K562 (cell line): Measurements from ENCODE around the gene GCNT1. TPM values are rescaled to one million over a fixed set of nuclear protein-coding genes. Genes with fewer than 3 reads are reported as not detected.

Experiments used
- BRF1 ChIP-seq: IDR thresholded peaks from 3 replicates; pipeline ENCODE4 v1.6.1; 2011; ENCODE audit warnings: borderline replicate concordance, mild to moderate bottlenecking; ENCODE audit not compliant: insufficient read length; ENCODE audit errors: extremely low read depth
- MEIS2 ChIP-seq: fragments of 450-650 bp; IDR thresholded peaks from 2 replicates; pipeline ENCODE4 v1.6.1; 2014; ENCODE audit warnings: mild to moderate bottlenecking; ENCODE audit not compliant: partially characterized antibody
- NCOR1 ChIP-seq: fragments of 450-650 bp; IDR thresholded peaks from 2 replicates; pipeline ENCODE4 v1.6.1; 2016; ENCODE audit warnings: mild to moderate bottlenecking, moderate library complexity
- PHF20 ChIP-seq: fragments of 450-650 bp; IDR thresholded peaks from 2 replicates; pipeline ENCODE4 v1.6.1; 2018; ENCODE audit not compliant: partially characterized antibody
- PYGO2 ChIP-seq: fragments of 450-650 bp; IDR thresholded peaks from 2 replicates; pipeline ENCODE4 v1.6.1; 2016; ENCODE audit warnings: mild to moderate bottlenecking, missing genetic modification characterization, moderate library complexity, missing compliant biosample characterization
- TARDBP ChIP-seq: fragments of 450-650 bp; IDR thresholded peaks from 2 replicates; pipeline ENCODE4 v1.6.1; 2016
- TCF3 ChIP-seq: sonication (generic); formaldehyde crosslinking; IDR thresholded peaks from 2 replicates; pipeline ENCODE4 v1.4.0; 2020; ENCODE audit warnings: mild to moderate bottlenecking, missing genetic modification reagents
- polyA plus RNA-seq, 8 experiments: library from polyadenylated mRNA; depleted of rRNA in 4 of 8; stranded (reverse) in 5 of 8; unstranded in 3 of 8; fragments of >200 nt; fragmentation: Nextera tagmentation in 2 of 8; fragmentation: Illumina TruSeq in 1 of 8; extraction: Ambion mirVana in 2 of 8; extraction: Trizol in 1 of 8; gene quantifications; 2 replicates each; pipeline versions ENCODE4 v1.2.1 to v1.2.3, GENCODE V29; 2011 to 2014; ENCODE audit warnings: inconsistent platforms in 1 of 8, missing spikeins in 1 of 8
- total RNA-seq, 7 experiments: library from RNA; depleted of rRNA in 6 of 7; stranded (reverse); fragments of >200 nt in 6 of 7; fragmentation: Illumina TruSeq in 2 of 7; extraction: Trizol in 2 of 7; gene quantifications; 2 replicates each; pipeline versions ENCODE4 v1.2.1 to v1.2.3, GENCODE V29; 2011 to 2021; ENCODE audit warnings: low replicate concordance in 1 of 7
- TF ChIP-seq, protein P1 (sequence below): fragments of 250-450 bp; sonication (Bioruptor Pico); IDR thresholded peaks from 2 replicates; pipeline ENCODE4 v1.5.0; 2022; ENCODE audit warnings: mild to moderate bottlenecking
- TF ChIP-seq, protein P2 (sequence below): IDR thresholded peaks from 2 replicates; pipeline ENCODE4 v1.6.1; 2011; ENCODE audit warnings: borderline replicate concordance, low read depth, mild to moderate bottlenecking, moderate library complexity, low read length; ENCODE audit not compliant: insufficient read depth, poor library complexity, severe bottlenecking
- TF ChIP-seq, protein P3 (sequence below): fragments of 450-650 bp; IDR thresholded peaks from 2 replicates; pipeline ENCODE4 v1.6.1; 2016; ENCODE audit warnings: low read depth, mild to moderate bottlenecking, moderate library complexity
- TF ChIP-seq, protein P4 (sequence below): fragments of 450-650 bp; IDR thresholded peaks from 2 replicates; pipeline ENCODE4 v1.6.1; 2016
- TF ChIP-seq, protein P5 (sequence below), 2 experiments: fragments of 450-650 bp; conservative IDR thresholded peaks; 2 replicates each; pipeline ENCODE4 v1.6.1; 2017; ENCODE audit warnings: mild to moderate bottlenecking in 2 of 2, moderate library complexity in 2 of 2

Gene GCNT1
- total and polyA plus RNA-seq, 9 of the 15 experiments (the other 6 are each of a cell fraction or from before 2014, with no cell fraction given), result 0.01 to 0.71 (median 0.10) TPM

DNA sequence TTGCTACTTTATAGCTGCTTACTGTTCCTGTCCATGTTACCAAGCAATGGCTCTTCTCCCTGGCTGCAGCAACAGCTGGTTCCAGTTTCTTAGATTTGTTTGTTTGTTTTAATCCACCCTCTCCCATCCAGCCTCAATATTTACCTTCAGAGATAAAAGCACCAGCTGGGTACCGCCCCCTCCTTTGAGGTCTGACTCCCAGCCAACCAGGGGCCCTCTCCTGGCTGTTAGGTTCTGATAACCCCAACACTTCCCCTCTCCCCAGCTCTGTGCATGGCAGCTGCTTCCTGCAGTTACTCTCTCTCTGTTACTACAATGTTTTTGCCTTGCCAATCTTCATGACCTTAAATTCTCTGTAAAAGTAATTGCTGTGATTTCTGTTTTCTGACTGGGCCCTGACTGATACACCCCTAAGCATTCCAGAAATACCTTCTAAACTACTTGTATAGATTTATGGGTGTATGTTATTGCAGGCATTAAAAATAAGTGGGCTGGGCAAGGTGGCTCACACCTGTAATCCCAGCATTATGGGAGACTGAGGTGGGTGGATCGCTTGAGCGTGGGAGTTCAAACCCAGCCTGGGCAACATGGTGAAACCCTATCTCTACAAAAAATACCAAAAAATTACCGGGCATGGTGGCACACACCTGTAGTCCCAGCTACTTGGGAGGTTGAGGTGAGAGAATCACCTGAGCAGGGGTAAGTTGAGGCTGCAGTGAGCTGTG is 2.6 kb upstream of the GCNT1 start (continued):
- TF ChIP-seq, protein P1, sequence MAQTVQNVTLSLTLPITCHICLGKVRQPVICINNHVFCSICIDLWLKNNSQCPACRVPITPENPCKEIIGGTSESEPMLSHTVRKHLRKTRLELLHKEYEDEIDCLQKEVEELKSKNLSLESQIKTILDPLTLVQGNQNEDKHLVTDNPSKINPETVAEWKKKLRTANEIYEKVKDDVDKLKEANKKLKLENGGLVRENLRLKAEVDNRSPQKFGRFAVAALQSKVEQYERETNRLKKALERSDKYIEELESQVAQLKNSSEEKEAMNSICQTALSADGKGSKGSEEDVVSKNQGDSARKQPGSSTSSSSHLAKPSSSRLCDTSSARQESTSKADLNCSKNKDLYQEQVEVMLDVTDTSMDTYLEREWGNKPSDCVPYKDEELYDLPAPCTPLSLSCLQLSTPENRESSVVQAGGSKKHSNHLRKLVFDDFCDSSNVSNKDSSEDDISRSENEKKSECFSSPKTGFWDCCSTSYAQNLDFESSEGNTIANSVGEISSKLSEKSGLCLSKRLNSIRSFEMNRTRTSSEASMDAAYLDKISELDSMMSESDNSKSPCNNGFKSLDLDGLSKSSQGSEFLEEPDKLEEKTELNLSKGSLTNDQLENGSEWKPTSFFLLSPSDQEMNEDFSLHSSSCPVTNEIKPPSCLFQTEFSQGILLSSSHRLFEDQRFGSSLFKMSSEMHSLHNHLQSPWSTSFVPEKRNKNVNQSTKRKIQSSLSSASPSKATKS, result no peak
- TF ChIP-seq TARDBP, result 0 out of 2 replicates have a peak, but pooled peaks have one; percentile 34
- TF ChIP-seq BRF1, result no peak
- TF ChIP-seq NCOR1, result peak; percentile 83
- TF ChIP-seq MEIS2, result peak; percentile 37
- TF ChIP-seq, protein P2, sequence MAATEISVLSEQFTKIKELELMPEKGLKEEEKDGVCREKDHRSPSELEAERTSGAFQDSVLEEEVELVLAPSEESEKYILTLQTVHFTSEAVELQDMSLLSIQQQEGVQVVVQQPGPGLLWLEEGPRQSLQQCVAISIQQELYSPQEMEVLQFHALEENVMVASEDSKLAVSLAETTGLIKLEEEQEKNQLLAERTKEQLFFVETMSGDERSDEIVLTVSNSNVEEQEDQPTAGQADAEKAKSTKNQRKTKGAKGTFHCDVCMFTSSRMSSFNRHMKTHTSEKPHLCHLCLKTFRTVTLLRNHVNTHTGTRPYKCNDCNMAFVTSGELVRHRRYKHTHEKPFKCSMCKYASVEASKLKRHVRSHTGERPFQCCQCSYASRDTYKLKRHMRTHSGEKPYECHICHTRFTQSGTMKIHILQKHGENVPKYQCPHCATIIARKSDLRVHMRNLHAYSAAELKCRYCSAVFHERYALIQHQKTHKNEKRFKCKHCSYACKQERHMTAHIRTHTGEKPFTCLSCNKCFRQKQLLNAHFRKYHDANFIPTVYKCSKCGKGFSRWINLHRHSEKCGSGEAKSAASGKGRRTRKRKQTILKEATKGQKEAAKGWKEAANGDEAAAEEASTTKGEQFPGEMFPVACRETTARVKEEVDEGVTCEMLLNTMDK, result no peak
- TF ChIP-seq, protein P3, sequence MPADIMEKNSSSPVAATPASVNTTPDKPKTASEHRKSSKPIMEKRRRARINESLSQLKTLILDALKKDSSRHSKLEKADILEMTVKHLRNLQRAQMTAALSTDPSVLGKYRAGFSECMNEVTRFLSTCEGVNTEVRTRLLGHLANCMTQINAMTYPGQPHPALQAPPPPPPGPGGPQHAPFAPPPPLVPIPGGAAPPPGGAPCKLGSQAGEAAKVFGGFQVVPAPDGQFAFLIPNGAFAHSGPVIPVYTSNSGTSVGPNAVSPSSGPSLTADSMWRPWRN, result peak; percentile 92
- TF ChIP-seq, protein P4, sequence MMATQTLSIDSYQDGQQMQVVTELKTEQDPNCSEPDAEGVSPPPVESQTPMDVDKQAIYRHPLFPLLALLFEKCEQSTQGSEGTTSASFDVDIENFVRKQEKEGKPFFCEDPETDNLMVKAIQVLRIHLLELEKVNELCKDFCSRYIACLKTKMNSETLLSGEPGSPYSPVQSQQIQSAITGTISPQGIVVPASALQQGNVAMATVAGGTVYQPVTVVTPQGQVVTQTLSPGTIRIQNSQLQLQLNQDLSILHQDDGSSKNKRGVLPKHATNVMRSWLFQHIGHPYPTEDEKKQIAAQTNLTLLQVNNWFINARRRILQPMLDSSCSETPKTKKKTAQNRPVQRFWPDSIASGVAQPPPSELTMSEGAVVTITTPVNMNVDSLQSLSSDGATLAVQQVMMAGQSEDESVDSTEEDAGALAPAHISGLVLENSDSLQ, result 0 out of 2 replicates have a peak, but pooled peaks have one; percentile 20
- TF ChIP-seq PHF20, result no peak
- TF ChIP-seq PYGO2 (tag), result peak; percentile 34; the same call in 1 of the 2 replicates
- TF ChIP-seq, protein P5, sequence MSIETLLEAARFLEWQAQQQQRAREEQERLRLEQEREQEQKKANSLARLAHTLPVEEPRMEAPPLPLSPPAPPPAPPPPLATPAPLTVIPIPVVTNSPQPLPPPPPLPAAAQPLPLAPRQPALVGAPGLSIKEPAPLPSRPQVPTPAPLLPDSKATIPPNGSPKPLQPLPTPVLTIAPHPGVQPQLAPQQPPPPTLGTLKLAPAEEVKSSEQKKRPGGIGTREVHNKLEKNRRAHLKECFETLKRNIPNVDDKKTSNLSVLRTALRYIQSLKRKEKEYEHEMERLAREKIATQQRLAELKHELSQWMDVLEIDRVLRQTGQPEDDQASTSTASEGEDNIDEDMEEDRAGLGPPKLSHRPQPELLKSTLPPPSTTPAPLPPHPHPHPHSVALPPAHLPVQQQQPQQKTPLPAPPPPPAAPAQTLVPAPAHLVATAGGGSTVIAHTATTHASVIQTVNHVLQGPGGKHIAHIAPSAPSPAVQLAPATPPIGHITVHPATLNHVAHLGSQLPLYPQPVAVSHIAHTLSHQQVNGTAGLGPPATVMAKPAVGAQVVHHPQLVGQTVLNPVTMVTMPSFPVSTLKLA (conservative IDR thresholded peaks at IDR 0.05), result 0 out of 4 replicates have a peak, but pooled peaks of 1 of the 2 experiments have one; percentile 44
- TF ChIP-seq TCF3 (CRISPR knock-in tag), result peak; percentile 76
- TF ChIP-seq, all 486 proteins: peak for 76
